Astrocyte (in vitro differentiated cells and primary cell): ENCODE data around the gene IL5RA. TPM values are rescaled to one million over a fixed set of nuclear protein-coding genes. Genes with fewer than 3 reads are reported as not detected.
A peak's percentile ranks its signal among the peaks of the same experiment; 100 is the strongest.

Experiments
- DNase-seq: peaks from one replicate; pipeline ENCODE4 v3.0.0-alpha.2; 2010; ENCODE audit warnings: low read depth
- FAIRE-seq: peaks from 2 replicates; lab custom pipeline; 2011; peaks lifted over from hg19 to GRCh38; lab: Jason Lieb, UNC
- H2AFZ ChIP-seq: 2 replicates; pipeline ENCODE4 v1.6.0; 2012; ENCODE audit warnings: low read depth, low read length, inconsistent platforms
- H3K27ac ChIP-seq: 2 replicates; pipeline ENCODE4 v1.5.1; 2011; ENCODE audit warnings: low read depth, low read length, inconsistent platforms
- H3K27me3 ChIP-seq: 2 replicates; pipeline ENCODE4 v1.6.0; 2011; ENCODE audit warnings: low read length, inconsistent platforms; ENCODE audit not compliant: insufficient read depth
- H3K36me3 ChIP-seq: 2 replicates; pipeline ENCODE4 v1.5.1; 2011; ENCODE audit warnings: low read length, inconsistent platforms; ENCODE audit not compliant: insufficient read depth
- H3K4me1 ChIP-seq: 2 replicates; pipeline ENCODE4 v1.5.1; 2011; ENCODE audit warnings: low read length, inconsistent platforms; ENCODE audit not compliant: insufficient read depth
- H3K4me2 ChIP-seq: 2 replicates; pipeline ENCODE4 v1.6.0; 2012; ENCODE audit warnings: low read length, inconsistent platforms
- H3K4me3 ChIP-seq: 2 replicates; pipeline ENCODE4 v1.5.1; 2011; ENCODE audit warnings: low read depth, mild to moderate bottlenecking, low read length, inconsistent platforms; ENCODE audit not compliant: insufficient read depth
- H3K79me2 ChIP-seq: 2 replicates; pipeline ENCODE4 v1.6.0; 2012; ENCODE audit warnings: mild to moderate bottlenecking, low read length, inconsistent platforms; ENCODE audit not compliant: insufficient read depth
- H3K9ac ChIP-seq: 2 replicates; pipeline ENCODE4 v1.6.0; 2012; ENCODE audit warnings: mild to moderate bottlenecking, low read length, inconsistent platforms
- H3K9me3 ChIP-seq: 2 replicates; pipeline ENCODE4 v1.5.1; 2012; ENCODE audit warnings: low read depth, mild to moderate bottlenecking, low read length, inconsistent platforms; ENCODE audit not compliant: insufficient read depth
- H4K20me1 ChIP-seq: 2 replicates; pipeline ENCODE4 v1.6.0; 2012; ENCODE audit warnings: low read length, inconsistent platforms; ENCODE audit not compliant: insufficient read depth
- H3K27ac Mint-ChIP-seq: one replicate; pipeline ENCODE4 v1.8.0; 2021; ENCODE audit warnings: mild to moderate bottlenecking, mixed read lengths; ENCODE audit not compliant: unreplicated experiment
- H3K27me3 Mint-ChIP-seq: one replicate; pipeline ENCODE4 v1.8.0; 2021; ENCODE audit warnings: low read depth, mixed read lengths; ENCODE audit not compliant: unreplicated experiment
- H3K36me3 Mint-ChIP-seq: one replicate; pipeline ENCODE4 v1.8.0; 2021; ENCODE audit warnings: low read depth, mixed read lengths; ENCODE audit not compliant: unreplicated experiment
- H3K4me1 Mint-ChIP-seq: one replicate; pipeline ENCODE4 v1.8.0; 2021; ENCODE audit warnings: low read depth, mixed read lengths; ENCODE audit not compliant: unreplicated experiment
- H3K4me3 Mint-ChIP-seq: one replicate; pipeline ENCODE4 v1.8.0; 2021; ENCODE audit warnings: mild to moderate bottlenecking, moderate library complexity, mixed read lengths; ENCODE audit not compliant: unreplicated experiment
- H3K9me3 Mint-ChIP-seq: one replicate; pipeline ENCODE4 v1.8.0; 2021; ENCODE audit warnings: mild to moderate bottlenecking, mixed read lengths; ENCODE audit not compliant: unreplicated experiment
- CTCF ChIP-seq: IDR thresholded peaks from 2 replicates; pipeline ENCODE4 v1.5.1; 2011; ENCODE audit warnings: low read depth, mild to moderate bottlenecking, inconsistent platforms, low read length, moderate library complexity; ENCODE audit not compliant: insufficient read depth
- EZH2 ChIP-seq: IDR thresholded peaks from 2 replicates; pipeline ENCODE4 v1.6.1; 2012; ENCODE audit warnings: mild to moderate bottlenecking, low read length, inconsistent platforms; ENCODE audit not compliant: insufficient read depth
- total RNA-seq: library from RNA; stranded (reverse); gene quantifications from 2 replicates; pipeline ENCODE4 v1.2.1, GENCODE V29; 2021

Gene IL5RA
- total RNA-seq, 1 donor from 2014 or later = not detected

GRCh38 chr3:3127432-3128010 lies 17.3 kb upstream of the IL5RA start:
- peak overlapping the region; percentile 94 for H3K27ac ChIP-seq
- TF ChIP-seq EZH2 (no peak), CTCF (no peak)
- Mint-ChIP-seq H3K27me3 (no peaks in the 10 kb centered on the region), H3K9me3 (peaks cover 3% of the 10 kb centered on the region), H3K36me3 (peaks cover 2% of the 10 kb centered on the region), H3K4me1 (peaks cover 4% of the 10 kb centered on the region), H3K27ac (peak overlapping the region; percentile 99), H3K4me3 (peak overlapping the region; percentile 95)
- FAIRE-seq (no peak), DNase-seq (peak; percentile 14)
- H2AFZ ChIP-seq = peak overlapping the region; percentile 97
- H3K4me2 ChIP-seq = peak overlapping the region; percentile 97
- H3K4me3 ChIP-seq = peak overlapping the region; percentile 85
- peaks cover 32% of the 10 kb centered on the region for H3K79me2 ChIP-seq
- no peaks in the 10 kb centered on the region for H3K27me3 ChIP-seq
- H3K4me1 ChIP-seq = peaks cover 9% of the 10 kb centered on the region
- peak overlapping the region; percentile 96 for H3K9ac ChIP-seq
- no peaks in the 10 kb centered on the region for H4K20me1 ChIP-seq
- no peaks in the 10 kb centered on the region for H3K9me3 ChIP-seq
- peaks cover 23% of the 10 kb centered on the region for H3K36me3 ChIP-seq

- Mint-ChIP-seq H3K27me3 (no peaks in the 10 kb centered on the region), H3K4me3 (peak within 1 kb of the TSS; percentile 95), H3K4me1 (peaks cover 4% of the 10 kb centered on the region), H3K27ac (peak within 1 kb of the TSS; percentile 99), H3K9me3 (peaks cover 3% of the 10 kb centered on the region), H3K36me3 (peaks cover 2% of the 10 kb centered on the region)
- Histone ChIP-seq H3K27ac (peak within 1 kb of the TSS; percentile 94), H3K9ac (peak within 1 kb of the TSS; percentile 96), H2AFZ (peak within 1 kb of the TSS; percentile 97), H4K20me1 (no peaks in the 10 kb centered on the region), H3K79me2 (peaks cover 32% of the 10 kb centered on the region), H3K9me3 (no peaks in the 10 kb centered on the region), H3K4me1 (peaks cover 9% of the 10 kb centered on the region), H3K4me2 (peak within 1 kb of the TSS; percentile 97), H3K36me3 (peaks cover 23% of the 10 kb centered on the region), H3K4me3 (peak within 1 kb of the TSS; percentile 85), H3K27me3 (no peaks in the 10 kb centered on the region)
- DNase-seq (peak; percentile 84), FAIRE-seq (no peak)
- no peak for TF ChIP-seq EZH2
- TF ChIP-seq CTCF = no peak
Observed at GRCh38 chr3:3126477-3127431, 16.6 kb upstream of the IL5RA start, which contains the start of gene TRNT1. Gene TRNT1, plus strand, starts transcription at chr3:3126940. Its CDS starts 2,101 bp downstream, at chr3:3129041.
